GM12892 (cell line): ENCODE results near the gene SBK3.

Experiments used
- DNase-seq: peaks from one replicate; pipeline ENCODE4 v3.0.0; 2011; ENCODE audit not compliant: insufficient read length
- FAIRE-seq: peaks from 2 replicates; lab custom pipeline; 2011; peaks lifted over from hg19 to GRCh38; lab: Jason Lieb, UNC
- POLR2A ChIP-seq: IDR thresholded peaks from 2 replicates; pipeline ENCODE4 v1.6.1; 2011; ENCODE audit warnings: low read depth, low read length, control low read depth
- POLR2AphosphoS5 ChIP-seq: IDR thresholded peaks from 2 replicates; pipeline ENCODE4 v1.6.1; 2011; ENCODE audit warnings: low read depth, low read length, control low read depth
- TAF1 ChIP-seq: IDR thresholded peaks from 2 replicates; pipeline ENCODE4 v1.6.1; 2011; ENCODE audit warnings: low read depth, mild to moderate bottlenecking, control low read depth, low read length, borderline replicate concordance

SBK3 gene

GRCh38 chr19:55544776-55545439 lies 435 bp downstream of the SBK3 start:
- FAIRE-seq = no peak
- no peak for TF ChIP-seq POLR2AphosphoS5
- no peak for DNase-seq

GRCh38 chr19:55544014-55544413 lies 1.3 kb downstream of the SBK3 start:
- DNase-seq = no peak
- no peak for FAIRE-seq
- TF ChIP-seq TAF1 = no peak
- TF ChIP-seq POLR2A = no peak
- no peak for TF ChIP-seq POLR2AphosphoS5

DNA sequence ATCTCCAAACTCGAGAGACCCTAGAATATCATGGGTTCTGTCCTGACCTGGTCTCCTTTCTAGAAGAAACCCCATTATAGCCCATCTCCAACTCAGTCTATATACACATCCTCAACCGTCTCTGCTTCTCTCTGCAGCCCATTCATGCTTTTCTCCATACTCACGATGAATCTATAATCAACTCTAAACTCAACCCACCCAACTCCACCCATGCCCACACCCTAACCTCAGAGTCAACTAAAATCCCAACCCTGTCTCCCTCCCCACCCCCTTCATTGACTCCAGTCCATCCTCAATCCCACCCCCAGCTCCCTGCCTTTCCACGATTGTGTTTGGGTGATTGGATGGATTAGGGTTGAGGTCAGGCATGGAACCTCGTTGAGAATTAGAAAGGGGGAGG lies 1.8 kb downstream of the SBK3 start:
- no peak for DNase-seq
- no peak for TF ChIP-seq POLR2AphosphoS5
- TF ChIP-seq POLR2A = no peak
- TF ChIP-seq TAF1 = no peak
- FAIRE-seq = no peak

DNA sequence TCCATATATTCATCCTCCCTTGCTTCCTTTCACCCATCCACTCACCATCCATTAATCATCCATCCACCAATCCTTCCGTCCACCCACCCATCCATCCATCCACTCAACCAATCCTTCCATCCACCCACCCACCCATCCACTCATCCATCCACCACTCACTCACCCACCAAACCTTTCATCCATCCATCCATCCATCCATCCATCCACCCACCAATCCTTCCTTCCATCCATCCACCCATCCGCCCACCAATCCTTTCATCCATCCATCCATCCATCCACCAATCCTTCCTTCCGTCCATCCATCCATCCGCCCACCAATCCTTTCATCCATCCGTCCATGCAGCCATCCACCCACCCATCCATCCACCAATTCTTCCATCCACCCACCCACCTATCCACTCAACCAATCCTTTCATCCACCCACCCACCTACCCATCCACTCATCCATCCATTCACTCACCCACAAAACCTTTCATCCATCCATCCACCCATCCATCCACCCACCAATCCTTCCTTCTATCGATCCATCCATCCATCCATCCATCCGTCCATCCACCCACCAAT lies 3.0 kb downstream of the SBK3 start:
- no peak for FAIRE-seq

GRCh38 chr19:55541091-55541490 lies 4.3 kb downstream of the SBK3 start:
- no peak for TF ChIP-seq POLR2AphosphoS5
- no peak for TF ChIP-seq POLR2A
- no peak for TF ChIP-seq TAF1
- DNase-seq (no peak), FAIRE-seq (no peak)

More for the DNA sequence above, 3.0 kb downstream of the SBK3 start:
- DNase-seq = no peak
- TF ChIP-seq TAF1 (no peak), POLR2AphosphoS5 (no peak), POLR2A (no peak)

- FAIRE-seq = no peak
- TF ChIP-seq TAF1 (no peak), POLR2AphosphoS5 (no peak), POLR2A (no peak)
- DNase-seq = no peak
Measured at GRCh38 chr19:55540619-55541018, 4.7 kb downstream of the SBK3 start.

GRCh38 chr19:55539090-55539984 lies 6.0 kb downstream of the SBK3 start:
- no peak for DNase-seq
- TF ChIP-seq TAF1 (no peak), POLR2AphosphoS5 (no peak), POLR2A (no peak)
- no peak for FAIRE-seq

GRCh38 chr19:55538132-55538531 lies 7.2 kb downstream of the SBK3 start:
- DNase-seq (no peak), FAIRE-seq (no peak)
- TF ChIP-seq POLR2A (no peak), POLR2AphosphoS5 (no peak), TAF1 (no peak)

- no peak for DNase-seq
Measured at GRCh38 chr19:55537741-55538111, 7.6 kb downstream of the SBK3 start.

GRCh38 chr19:55536951-55537740 lies 8.2 kb downstream of the SBK3 start, which contains the start of gene SBK2:
Gene SBK2, minus strand, starts transcription at chr19:55537133. Its CDS starts 839 bp downstream, at chr19:55536294.
- FAIRE-seq = no peak
- no peak for TF ChIP-seq POLR2A
- no peak for TF ChIP-seq POLR2AphosphoS5
- TF ChIP-seq TAF1 = no peak
- no peak for DNase-seq

More at GRCh38 chr19:55537741-55538111, 7.6 kb downstream of the SBK3 start:
- TF ChIP-seq TAF1 (no peak), POLR2AphosphoS5 (no peak), POLR2A (no peak)
- no peak for FAIRE-seq

GRCh38 chr19:55536366-55536765 lies 9.0 kb downstream of the SBK3 start:
- no peak for DNase-seq
- FAIRE-seq = no peak
- TF ChIP-seq TAF1 (no peak), POLR2A (no peak), POLR2AphosphoS5 (no peak)

- DNase-seq (no peak), FAIRE-seq (no peak)
- TF ChIP-seq POLR2A (no peak), TAF1 (no peak), POLR2AphosphoS5 (no peak)
Measured at GRCh38 chr19:55535965-55536350, 9.4 kb downstream of the SBK3 start.
